HEK293 (cell line): Measurements from ENCODE around the gene ZNF771.

Source experiments
- CTCF ChIA-PET: fragments of 350-600 bp; formaldehyde crosslinking; extraction: SDS; loops from one replicate; lab custom pipeline; 2021; ENCODE audit warnings: antibody characterized with exemption; lab: Yijun Ruan, JAX
- POLR2A ChIA-PET: fragments of 300-600 bp; formaldehyde crosslinking; extraction: SDS; loops from one replicate; lab custom pipeline; 2020; ENCODE audit warnings: antibody characterized with exemption, inconsistent platforms; lab: Yijun Ruan, JAX
- H3K27ac ChIP-seq: fragments of 200-500 bp; sonication (Bioruptor generic); 2 replicates; pipeline ENCODE4 v1.5.1; 2014; ENCODE audit warnings: low read depth, low read length, control low read depth, inconsistent platforms; ENCODE audit errors: extremely low read depth
- H3K36me3 ChIP-seq, 2 experiments: fragments of 200-500 bp in 1 of 2; sonication (Bioruptor generic) in 1 of 2; 1 replicate in 1 of 2; 2 replicates in 1 of 2; pipeline ENCODE4 v1.5.1; 2014 to 2017; ENCODE audit warnings: inconsistent platforms in 2 of 2, low read length in 2 of 2; ENCODE audit not compliant: control insufficient read depth in 2 of 2, insufficient read depth in 1 of 2
- H3K4me1 ChIP-seq: fragments of 200-500 bp; sonication (Bioruptor generic); 2 replicates; pipeline ENCODE4 v1.5.1; 2014; ENCODE audit warnings: mild to moderate bottlenecking, low read length, inconsistent platforms; ENCODE audit not compliant: control insufficient read depth, insufficient read depth
- H3K4me3 ChIP-seq: 2 replicates; pipeline ENCODE4 v1.5.1; 2011; ENCODE audit warnings: low read depth, mild to moderate bottlenecking, control low read depth, low read length, moderate library complexity
- H3K9me3 ChIP-seq: fragments of 200-500 bp; sonication (Bioruptor generic); 2 replicates; pipeline ENCODE4 v1.5.1; 2014; ENCODE audit warnings: low read depth, low read length, inconsistent platforms; ENCODE audit not compliant: control insufficient read depth, insufficient read depth
- BCL11B ChIP-seq: fragments of 450-650 bp; formaldehyde crosslinking; IDR thresholded peaks from 2 replicates; pipeline ENCODE4 v1.5.1; 2016; ENCODE audit warnings: low read depth, missing biosample characterization, missing genetic modification characterization
- KLF1 ChIP-seq: fragments of 450-650 bp; formaldehyde crosslinking; IDR thresholded peaks from 2 replicates; pipeline ENCODE4 v1.5.1; 2016; ENCODE audit warnings: missing biosample characterization, missing genetic modification characterization
- OVOL3 ChIP-seq: fragments of 450-650 bp; formaldehyde crosslinking; IDR thresholded peaks from 2 replicates; pipeline ENCODE4 v1.5.1; 2016; ENCODE audit warnings: missing biosample characterization, missing genetic modification characterization
- YY1 ChIP-seq: fragments of 450-650 bp; formaldehyde crosslinking; IDR thresholded peaks from 2 replicates; pipeline ENCODE4 v1.5.1; 2018; ENCODE audit warnings: missing biosample characterization, missing genetic modification characterization
- YY2 ChIP-seq: fragments of 450-650 bp; formaldehyde crosslinking; IDR thresholded peaks from 2 replicates; pipeline ENCODE4 v1.5.1; 2016; ENCODE audit warnings: missing biosample characterization, missing genetic modification characterization
- ZBTB1 ChIP-seq: fragments of 450-650 bp; formaldehyde crosslinking; IDR thresholded peaks from 2 replicates; pipeline ENCODE4 v1.5.1; 2016; ENCODE audit warnings: missing biosample characterization, missing genetic modification characterization
- ZBTB8A ChIP-seq: fragments of 450-650 bp; formaldehyde crosslinking; IDR thresholded peaks from 2 replicates; pipeline ENCODE4 v1.5.1; 2016; ENCODE audit warnings: missing biosample characterization, missing genetic modification characterization
- ZNF121 ChIP-seq: fragments of 450-650 bp; formaldehyde crosslinking; IDR thresholded peaks from 2 replicates; pipeline ENCODE4 v1.5.1; 2016; ENCODE audit warnings: missing biosample characterization, missing genetic modification characterization
- ZNF19 ChIP-seq: fragments of 450-650 bp; formaldehyde crosslinking; IDR thresholded peaks from 2 replicates; pipeline ENCODE4; 2016; ENCODE audit warnings: missing biosample characterization, missing genetic modification characterization, low read depth
- ZNF248 ChIP-seq: fragments of 450-650 bp; formaldehyde crosslinking; IDR thresholded peaks from 2 replicates; pipeline ENCODE4 v1.5.1; 2017; ENCODE audit warnings: missing biosample characterization, missing genetic modification characterization
- ZNF350 ChIP-seq: fragments of 450-650 bp; formaldehyde crosslinking; IDR thresholded peaks from 2 replicates; pipeline ENCODE4 v1.5.0; 2017; ENCODE audit warnings: missing biosample characterization, mild to moderate bottlenecking, missing genetic modification characterization
- ZNF501 ChIP-seq: fragments of 450-650 bp; formaldehyde crosslinking; IDR thresholded peaks from 2 replicates; pipeline ENCODE4 v1.5.1; 2016; ENCODE audit warnings: missing biosample characterization, missing genetic modification characterization
- ZNF544 ChIP-seq: fragments of 450-650 bp; formaldehyde crosslinking; IDR thresholded peaks from 2 replicates; pipeline ENCODE4 v1.5.0; 2017; ENCODE audit warnings: missing biosample characterization, missing genetic modification characterization
- ZNF558 ChIP-seq: fragments of 450-650 bp; formaldehyde crosslinking; IDR thresholded peaks from 2 replicates; pipeline ENCODE4 v1.5.1; 2016; ENCODE audit warnings: missing biosample characterization, missing genetic modification characterization
- ZNF610 ChIP-seq: fragments of 450-650 bp; formaldehyde crosslinking; IDR thresholded peaks from 2 replicates; pipeline ENCODE4 v1.5.1; 2016; ENCODE audit warnings: missing biosample characterization, missing genetic modification characterization, borderline replicate concordance
- ZNF658 ChIP-seq: fragments of 450-650 bp; formaldehyde crosslinking; IDR thresholded peaks from 2 replicates; pipeline ENCODE4; 2016; ENCODE audit warnings: missing biosample characterization, missing genetic modification characterization
- TF ChIP-seq, protein P1 (sequence below): fragments of 450-650 bp; formaldehyde crosslinking; IDR thresholded peaks from 2 replicates; pipeline ENCODE4 v1.5.1; 2016; ENCODE audit warnings: missing biosample characterization, missing genetic modification characterization, borderline replicate concordance
- TF ChIP-seq, protein P2 (sequence below): fragments of 450-650 bp; formaldehyde crosslinking; IDR thresholded peaks from 2 replicates; pipeline ENCODE4 v1.5.0; 2017; ENCODE audit warnings: missing biosample characterization, missing genetic modification characterization, borderline replicate concordance
- TF ChIP-seq, protein P3 (sequence below): fragments of 450-650 bp; formaldehyde crosslinking; IDR thresholded peaks from 2 replicates; pipeline ENCODE4; 2016; ENCODE audit warnings: missing biosample characterization, missing genetic modification characterization
- TF ChIP-seq, protein P4 (sequence below): fragments of 450-650 bp; formaldehyde crosslinking; IDR thresholded peaks from 2 replicates; pipeline ENCODE4 v1.5.1; 2016; ENCODE audit warnings: missing biosample characterization, missing genetic modification characterization
- TF ChIP-seq, protein P5 (sequence below): fragments of 450-650 bp; formaldehyde crosslinking; IDR thresholded peaks from 2 replicates; pipeline ENCODE4 v1.5.1; 2017; ENCODE audit warnings: missing biosample characterization, missing genetic modification characterization
- TF ChIP-seq, protein P6 (sequence below): fragments of 450-650 bp; formaldehyde crosslinking; IDR thresholded peaks from 2 replicates; pipeline ENCODE4 v1.5.1; 2017; ENCODE audit warnings: missing biosample characterization, missing genetic modification characterization

Gene ZNF771

DNA sequence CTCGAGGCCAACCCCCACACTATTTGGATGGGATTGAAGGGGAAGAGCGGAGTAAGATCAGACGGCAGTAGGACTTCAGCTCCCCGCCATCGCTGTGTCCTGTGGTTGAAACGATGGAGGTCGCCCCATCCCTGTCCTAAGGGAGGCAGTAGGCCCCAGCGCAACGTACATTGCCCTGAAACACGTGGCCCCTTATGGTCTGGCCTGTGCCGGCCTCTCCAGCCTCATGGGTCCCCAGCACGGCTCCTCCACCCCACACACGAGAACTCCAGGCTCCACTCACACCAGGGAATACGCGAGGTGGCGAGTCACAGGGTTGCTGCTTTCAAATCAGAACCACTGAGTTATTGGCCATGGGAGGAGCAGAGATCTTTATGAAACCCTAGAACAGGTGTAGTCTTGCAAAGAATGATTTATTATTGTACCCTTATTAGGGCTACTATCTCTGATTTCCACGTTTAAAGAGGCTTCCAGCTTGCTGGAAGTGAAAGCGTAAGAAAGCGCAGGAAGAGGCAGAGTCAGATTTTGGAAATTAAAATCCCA, 23.1 kb downstream of the ZNF771 start:
- Histone ChIP-seq H3K4me3 (no peak overlapping the region), H3K27ac (peak overlapping the region; percentile 0; the same call in 1 of the 2 replicates), H3K36me3 (peaks cover 10 to 19% of the 10 kb centered on the region in 2 experiments; a peak in 2 of 3 replicates), H3K4me1 (no peaks in the 10 kb centered on the region), H3K9me3 (no peaks in the 10 kb centered on the region)
- ChIA-PET POLR2A (interaction anchor here (0.7 to 3.0 kb wide), 28 partner anchors 10 to 615 kb away, joined by 3 to 41 read pairs (median 6); partner anchors contain the start of genes CORO1A, PAGR1, PRR14 and SEPHS2), CTCF (interaction anchor here (0.5 to 3.1 kb wide), 38 partner anchors 9 to 514 kb away, joined by 3 to 43 read pairs (median 5); partner anchors contain the start of genes TBX6, ZNF48 and ZNF771)
- TF ChIP-seq, protein P1, sequence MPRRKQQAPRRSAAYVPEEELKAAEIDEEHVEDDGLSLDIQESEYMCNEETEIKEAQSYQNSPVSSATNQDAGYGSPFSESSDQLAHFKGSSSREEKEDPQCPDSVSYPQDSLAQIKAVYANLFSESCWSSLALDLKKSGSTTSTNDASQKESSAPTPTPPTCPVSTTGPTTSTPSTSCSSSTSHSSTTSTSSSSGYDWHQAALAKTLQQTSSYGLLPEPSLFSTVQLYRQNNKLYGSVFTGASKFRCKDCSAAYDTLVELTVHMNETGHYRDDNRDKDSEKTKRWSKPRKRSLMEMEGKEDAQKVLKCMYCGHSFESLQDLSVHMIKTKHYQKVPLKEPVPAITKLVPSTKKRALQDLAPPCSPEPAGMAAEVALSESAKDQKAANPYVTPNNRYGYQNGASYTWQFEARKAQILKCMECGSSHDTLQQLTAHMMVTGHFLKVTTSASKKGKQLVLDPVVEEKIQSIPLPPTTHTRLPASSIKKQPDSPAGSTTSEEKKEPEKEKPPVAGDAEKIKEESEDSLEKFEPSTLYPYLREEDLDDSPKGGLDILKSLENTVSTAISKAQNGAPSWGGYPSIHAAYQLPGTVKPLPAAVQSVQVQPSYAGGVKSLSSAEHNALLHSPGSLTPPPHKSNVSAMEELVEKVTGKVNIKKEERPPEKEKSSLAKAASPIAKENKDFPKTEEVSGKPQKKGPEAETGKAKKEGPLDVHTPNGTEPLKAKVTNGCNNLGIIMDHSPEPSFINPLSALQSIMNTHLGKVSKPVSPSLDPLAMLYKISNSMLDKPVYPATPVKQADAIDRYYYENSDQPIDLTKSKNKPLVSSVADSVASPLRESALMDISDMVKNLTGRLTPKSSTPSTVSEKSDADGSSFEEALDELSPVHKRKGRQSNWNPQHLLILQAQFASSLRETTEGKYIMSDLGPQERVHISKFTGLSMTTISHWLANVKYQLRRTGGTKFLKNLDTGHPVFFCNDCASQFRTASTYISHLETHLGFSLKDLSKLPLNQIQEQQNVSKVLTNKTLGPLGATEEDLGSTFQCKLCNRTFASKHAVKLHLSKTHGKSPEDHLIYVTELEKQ (tag by site-specific recombination) = no peak
- TF ChIP-seq YY1 (tag by site-specific recombination) (peak; percentile 74), ZBTB8A (tag by site-specific recombination) (peak; percentile 75), ZNF350 (tag by site-specific recombination) (no peak), ZNF248 (tag by site-specific recombination) (no peak), ZNF658 (no peak), ZNF501 (0 out of 2 replicates have a peak, but pooled peaks have one; percentile 44), ZNF558 (tag by site-specific recombination) (0 out of 2 replicates have a peak, but pooled peaks have one; percentile 2), BCL11B (peak; percentile 2; the same call in 1 of the 2 replicates), ZBTB1 (tag by site-specific recombination) (peak; percentile 70; the same call in 1 of the 2 replicates), KLF1 (tag by site-specific recombination) (0 out of 2 replicates have a peak, but pooled peaks have one; percentile 8), ZNF610 (tag by site-specific recombination) (peak; percentile 82), ZNF544 (no peak), OVOL3 (tag by site-specific recombination) (peak; percentile 61), ZNF121 (tag by site-specific recombination) (0 out of 2 replicates have a peak, but pooled peaks have one; percentile 14), YY2 (tag by site-specific recombination) (0 out of 2 replicates have a peak, but pooled peaks have one; percentile 49), ZNF19 (tag by site-specific recombination) (no peak)
- TF ChIP-seq, protein P2, sequence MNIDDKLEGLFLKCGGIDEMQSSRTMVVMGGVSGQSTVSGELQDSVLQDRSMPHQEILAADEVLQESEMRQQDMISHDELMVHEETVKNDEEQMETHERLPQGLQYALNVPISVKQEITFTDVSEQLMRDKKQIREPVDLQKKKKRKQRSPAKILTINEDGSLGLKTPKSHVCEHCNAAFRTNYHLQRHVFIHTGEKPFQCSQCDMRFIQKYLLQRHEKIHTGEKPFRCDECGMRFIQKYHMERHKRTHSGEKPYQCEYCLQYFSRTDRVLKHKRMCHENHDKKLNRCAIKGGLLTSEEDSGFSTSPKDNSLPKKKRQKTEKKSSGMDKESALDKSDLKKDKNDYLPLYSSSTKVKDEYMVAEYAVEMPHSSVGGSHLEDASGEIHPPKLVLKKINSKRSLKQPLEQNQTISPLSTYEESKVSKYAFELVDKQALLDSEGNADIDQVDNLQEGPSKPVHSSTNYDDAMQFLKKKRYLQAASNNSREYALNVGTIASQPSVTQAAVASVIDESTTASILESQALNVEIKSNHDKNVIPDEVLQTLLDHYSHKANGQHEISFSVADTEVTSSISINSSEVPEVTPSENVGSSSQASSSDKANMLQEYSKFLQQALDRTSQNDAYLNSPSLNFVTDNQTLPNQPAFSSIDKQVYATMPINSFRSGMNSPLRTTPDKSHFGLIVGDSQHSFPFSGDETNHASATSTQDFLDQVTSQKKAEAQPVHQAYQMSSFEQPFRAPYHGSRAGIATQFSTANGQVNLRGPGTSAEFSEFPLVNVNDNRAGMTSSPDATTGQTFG (tag by site-specific recombination) = no peak
- TF ChIP-seq, protein P3, sequence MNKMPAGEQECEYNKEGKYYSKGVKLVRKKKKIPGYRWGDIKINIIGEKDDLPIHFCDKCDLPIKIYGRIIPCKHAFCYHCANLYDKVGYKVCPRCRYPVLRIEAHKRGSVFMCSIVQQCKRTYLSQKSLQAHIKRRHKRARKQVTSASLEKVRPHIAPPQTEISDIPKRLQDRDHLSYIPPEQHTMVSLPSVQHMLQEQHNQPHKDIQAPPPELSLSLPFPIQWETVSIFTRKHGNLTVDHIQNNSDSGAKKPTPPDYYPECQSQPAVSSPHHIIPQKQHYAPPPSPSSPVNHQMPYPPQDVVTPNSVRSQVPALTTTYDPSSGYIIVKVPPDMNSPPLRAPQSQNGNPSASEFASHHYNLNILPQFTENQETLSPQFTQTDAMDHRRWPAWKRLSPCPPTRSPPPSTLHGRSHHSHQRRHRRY = 0 out of 2 replicates have a peak, but pooled peaks have one; percentile 47
- TF ChIP-seq, protein P4, sequence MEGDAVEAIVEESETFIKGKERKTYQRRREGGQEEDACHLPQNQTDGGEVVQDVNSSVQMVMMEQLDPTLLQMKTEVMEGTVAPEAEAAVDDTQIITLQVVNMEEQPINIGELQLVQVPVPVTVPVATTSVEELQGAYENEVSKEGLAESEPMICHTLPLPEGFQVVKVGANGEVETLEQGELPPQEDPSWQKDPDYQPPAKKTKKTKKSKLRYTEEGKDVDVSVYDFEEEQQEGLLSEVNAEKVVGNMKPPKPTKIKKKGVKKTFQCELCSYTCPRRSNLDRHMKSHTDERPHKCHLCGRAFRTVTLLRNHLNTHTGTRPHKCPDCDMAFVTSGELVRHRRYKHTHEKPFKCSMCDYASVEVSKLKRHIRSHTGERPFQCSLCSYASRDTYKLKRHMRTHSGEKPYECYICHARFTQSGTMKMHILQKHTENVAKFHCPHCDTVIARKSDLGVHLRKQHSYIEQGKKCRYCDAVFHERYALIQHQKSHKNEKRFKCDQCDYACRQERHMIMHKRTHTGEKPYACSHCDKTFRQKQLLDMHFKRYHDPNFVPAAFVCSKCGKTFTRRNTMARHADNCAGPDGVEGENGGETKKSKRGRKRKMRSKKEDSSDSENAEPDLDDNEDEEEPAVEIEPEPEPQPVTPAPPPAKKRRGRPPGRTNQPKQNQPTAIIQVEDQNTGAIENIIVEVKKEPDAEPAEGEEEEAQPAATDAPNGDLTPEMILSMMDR (tag by site-specific recombination) = peak; percentile 71
- TF ChIP-seq, protein P5, sequence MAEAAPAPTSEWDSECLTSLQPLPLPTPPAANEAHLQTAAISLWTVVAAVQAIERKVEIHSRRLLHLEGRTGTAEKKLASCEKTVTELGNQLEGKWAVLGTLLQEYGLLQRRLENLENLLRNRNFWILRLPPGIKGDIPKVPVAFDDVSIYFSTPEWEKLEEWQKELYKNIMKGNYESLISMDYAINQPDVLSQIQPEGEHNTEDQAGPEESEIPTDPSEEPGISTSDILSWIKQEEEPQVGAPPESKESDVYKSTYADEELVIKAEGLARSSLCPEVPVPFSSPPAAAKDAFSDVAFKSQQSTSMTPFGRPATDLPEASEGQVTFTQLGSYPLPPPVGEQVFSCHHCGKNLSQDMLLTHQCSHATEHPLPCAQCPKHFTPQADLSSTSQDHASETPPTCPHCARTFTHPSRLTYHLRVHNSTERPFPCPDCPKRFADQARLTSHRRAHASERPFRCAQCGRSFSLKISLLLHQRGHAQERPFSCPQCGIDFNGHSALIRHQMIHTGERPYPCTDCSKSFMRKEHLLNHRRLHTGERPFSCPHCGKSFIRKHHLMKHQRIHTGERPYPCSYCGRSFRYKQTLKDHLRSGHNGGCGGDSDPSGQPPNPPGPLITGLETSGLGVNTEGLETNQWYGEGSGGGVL (tag by site-specific recombination) = no peak
- TF ChIP-seq, protein P6, sequence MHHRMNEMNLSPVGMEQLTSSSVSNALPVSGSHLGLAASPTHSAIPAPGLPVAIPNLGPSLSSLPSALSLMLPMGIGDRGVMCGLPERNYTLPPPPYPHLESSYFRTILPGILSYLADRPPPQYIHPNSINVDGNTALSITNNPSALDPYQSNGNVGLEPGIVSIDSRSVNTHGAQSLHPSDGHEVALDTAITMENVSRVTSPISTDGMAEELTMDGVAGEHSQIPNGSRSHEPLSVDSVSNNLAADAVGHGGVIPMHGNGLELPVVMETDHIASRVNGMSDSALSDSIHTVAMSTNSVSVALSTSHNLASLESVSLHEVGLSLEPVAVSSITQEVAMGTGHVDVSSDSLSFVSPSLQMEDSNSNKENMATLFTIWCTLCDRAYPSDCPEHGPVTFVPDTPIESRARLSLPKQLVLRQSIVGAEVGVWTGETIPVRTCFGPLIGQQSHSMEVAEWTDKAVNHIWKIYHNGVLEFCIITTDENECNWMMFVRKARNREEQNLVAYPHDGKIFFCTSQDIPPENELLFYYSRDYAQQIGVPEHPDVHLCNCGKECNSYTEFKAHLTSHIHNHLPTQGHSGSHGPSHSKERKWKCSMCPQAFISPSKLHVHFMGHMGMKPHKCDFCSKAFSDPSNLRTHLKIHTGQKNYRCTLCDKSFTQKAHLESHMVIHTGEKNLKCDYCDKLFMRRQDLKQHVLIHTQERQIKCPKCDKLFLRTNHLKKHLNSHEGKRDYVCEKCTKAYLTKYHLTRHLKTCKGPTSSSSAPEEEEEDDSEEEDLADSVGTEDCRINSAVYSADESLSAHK = 0 out of 2 replicates have a peak, but pooled peaks have one; percentile 34
